Measurements from ENCODE around the gene HOXC9. TPM values are rescaled to one million over a fixed set of nuclear protein-coding genes. Genes with fewer than 3 reads are reported as not detected.

HOXC9 gene
- total RNA-seq, 1 experiment from 2014 or later = 0.54 TPM

GRCh38 chr12:54011665-54012532 lies 11.9 kb downstream of the HOXC9 start:
- DNase-seq = no peak
- CTCF ChIA-PET = interaction anchor here (0.6 kb wide), 2 partner anchors 181 to 284 kb away, joined by 3 read pairs; no protein-coding TSS in a partner anchor
- peaks cover 93% of the 10 kb centered on the region for H3K27me3 Mint-ChIP-seq (ENCODE audit: unreplicated experiment)
- TF ChIP-seq CTCF (IDR thresholded peaks at IDR 0.05; ENCODE audit: unreplicated experiment) = no peak
- no peaks in the 10 kb centered on the region for H3K9me3 Mint-ChIP-seq (ENCODE audit: low read depth, unreplicated experiment)
- H3K27ac Mint-ChIP-seq (ENCODE audit: unreplicated experiment) = no peak overlapping the region
- no TSS peak for BruUV-seq (replicated peaks)
- H3K4me1 Mint-ChIP-seq (ENCODE audit: low read depth, unreplicated experiment) = peaks cover 12% of the 10 kb centered on the region
- peaks cover under 1% of the 10 kb centered on the region for H3K36me3 Mint-ChIP-seq (ENCODE audit: insufficient read depth, unreplicated experiment)
- no peak overlapping the region for H3K4me3 Mint-ChIP-seq (ENCODE audit: low read depth, unreplicated experiment)
- intact Hi-C loops (cut with micrococcal nuclease; ENCODE audit: unreplicated experiment) = no loop called here

GRCh38 chr12:54012631-54013409 lies 12.9 kb downstream of the HOXC9 start:
- CTCF ChIA-PET = interaction anchor here (0.6 kb wide), 1 partner anchor 180 kb away, joined by 3 read pairs; no protein-coding TSS in a partner anchor
- Mint-ChIP-seq H3K36me3 (ENCODE audit: insufficient read depth, unreplicated experiment) (peaks cover 10% of the 10 kb centered on the region), H3K27ac (ENCODE audit: unreplicated experiment) (no peak overlapping the region), H3K4me3 (ENCODE audit: low read depth, unreplicated experiment) (no peak overlapping the region), H3K4me1 (ENCODE audit: low read depth, unreplicated experiment) (peaks cover 12% of the 10 kb centered on the region), H3K9me3 (ENCODE audit: low read depth, unreplicated experiment) (no peaks in the 10 kb centered on the region), H3K27me3 (ENCODE audit: unreplicated experiment) (peaks cover 93% of the 10 kb centered on the region)
- DNase-seq = no peak
- BruUV-seq (replicated peaks) = no TSS peak
- intact Hi-C loops (cut with micrococcal nuclease; ENCODE audit: unreplicated experiment) = no loop called here
- TF ChIP-seq CTCF (IDR thresholded peaks at IDR 0.05; ENCODE audit: unreplicated experiment) = no peak

GRCh38 chr12:54014377-54015017 lies 14.5 kb downstream of the HOXC9 start:
- H3K36me3 Mint-ChIP-seq (ENCODE audit: insufficient read depth, unreplicated experiment) = peaks cover 11% of the 10 kb centered on the region
- BruUV-seq (replicated peaks) = no TSS peak
- CTCF ChIA-PET = no interaction called here
- H3K9me3 Mint-ChIP-seq (ENCODE audit: low read depth, unreplicated experiment) = no peaks in the 10 kb centered on the region
- H3K4me1 Mint-ChIP-seq (ENCODE audit: low read depth, unreplicated experiment) = peaks cover 12% of the 10 kb centered on the region
- no peak overlapping the region for H3K27ac Mint-ChIP-seq (ENCODE audit: unreplicated experiment)
- TF ChIP-seq CTCF (IDR thresholded peaks at IDR 0.05; ENCODE audit: unreplicated experiment) = no peak
- H3K4me3 Mint-ChIP-seq (ENCODE audit: low read depth, unreplicated experiment) = no peak overlapping the region
- peaks cover 80% of the 10 kb centered on the region for H3K27me3 Mint-ChIP-seq (ENCODE audit: unreplicated experiment)
- intact Hi-C loops (cut with micrococcal nuclease; ENCODE audit: unreplicated experiment) = no loop called here
- DNase-seq = no peak

All from Calu3 (cell line).